CD8-positive, alpha-beta memory T cell (primary cell): ENCODE measurements around the gene LGALS1. TPM values are rescaled to one million over a fixed set of nuclear protein-coding genes. Genes with fewer than 3 reads are reported as not detected.
A peak's percentile ranks its signal among the peaks of the same experiment; 100 is the strongest.

ENCODE experiments used
- CTCF ChIA-PET: fragments of 350-600 bp; sonication (Branson Sonifier 250); formaldehyde crosslinking; loops from one replicate; lab custom pipeline; 2021; ENCODE audit warnings: antibody characterized with exemption; lab: Charles Lee
- POLR2A ChIA-PET: fragments of 350-600 bp; sonication (Branson Sonifier 250); formaldehyde crosslinking; loops from one replicate; lab custom pipeline; 2021; ENCODE audit warnings: antibody characterized with exemption; lab: Charles Lee
- DNase-seq, 5 donors: peaks; one replicate each; pipeline versions ENCODE4 v3.0.0 to v3.0.0-alpha.2; 2020 to 2022; ENCODE audit warnings: mixed read lengths in 1 of 5
- H3K27ac ChIP-seq: one replicate; pipeline ENCODE4 v1.7.0; 2013; ENCODE audit warnings: low read depth, mild to moderate bottlenecking, low read length, moderate library complexity
- H3K27me3 ChIP-seq: 2 replicates; pipeline ENCODE4 v1.7.0; 2013; ENCODE audit warnings: low read length, mild to moderate bottlenecking; ENCODE audit not compliant: insufficient read depth, poor library complexity, severe bottlenecking
- H3K36me3 ChIP-seq: 2 replicates; pipeline ENCODE4 v1.7.0; 2013; ENCODE audit warnings: mild to moderate bottlenecking, low read length, moderate library complexity; ENCODE audit not compliant: insufficient read depth
- H3K4me1 ChIP-seq: 2 replicates; pipeline ENCODE4 v1.7.0; 2013; ENCODE audit warnings: mild to moderate bottlenecking, low read length, moderate library complexity; ENCODE audit not compliant: insufficient read depth
- H3K4me3 ChIP-seq: 2 replicates; pipeline ENCODE4 v1.7.0; 2013; ENCODE audit warnings: mild to moderate bottlenecking, low read length
- H3K9me3 ChIP-seq: 2 replicates; pipeline ENCODE4 v1.7.0; 2013; ENCODE audit warnings: mild to moderate bottlenecking, low read length
- H3K27ac Mint-ChIP-seq, 8 donors: one replicate each; pipeline ENCODE4 v1.8.0; 2020 to 2021; ENCODE audit warnings: mixed read lengths in 8 of 8, mild to moderate bottlenecking in 6 of 8, inconsistent platforms in 3 of 8, moderate library complexity in 3 of 8
- H3K27me3 Mint-ChIP-seq, 2 donors: one replicate each; pipeline ENCODE4 v1.8.0; 2020 to 2021; ENCODE audit warnings: mixed read lengths in 2 of 2, mild to moderate bottlenecking in 1 of 2, moderate library complexity in 1 of 2
- H3K36me3 Mint-ChIP-seq, 3 donors: one replicate each; pipeline ENCODE4 v1.8.0; 2020 to 2021; ENCODE audit warnings: mixed read lengths in 3 of 3, inconsistent platforms in 1 of 3, mild to moderate bottlenecking in 1 of 3
- H3K4me1 Mint-ChIP-seq, 3 donors: one replicate each; pipeline ENCODE4 v1.8.0; 2020 to 2021; ENCODE audit warnings: mixed read lengths in 3 of 3, inconsistent platforms in 1 of 3, mild to moderate bottlenecking in 1 of 3
- H3K4me3 Mint-ChIP-seq, 7 donors: one replicate each; pipeline ENCODE4 v1.8.0; 2020 to 2021; ENCODE audit warnings: mixed read lengths in 7 of 7, mild to moderate bottlenecking in 6 of 7, moderate library complexity in 4 of 7, inconsistent platforms in 2 of 7
- H3K9me3 Mint-ChIP-seq, 5 donors: one replicate each; pipeline ENCODE4 v1.8.0; 2020 to 2022; ENCODE audit warnings: mixed read lengths in 5 of 5, mild to moderate bottlenecking in 3 of 5, moderate library complexity in 2 of 5, inconsistent platforms in 1 of 5
- polyA plus RNA-seq: library from polyadenylated mRNA; unstranded; fragments of 300-500 nt; fragmentation: Illumina TruSeq; gene quantifications from one replicate; pipeline ENCODE4 v1.2.3, GENCODE V29; 2021
- total RNA-seq, 2 experiments: library from RNA; stranded (reverse); gene quantifications; one replicate each; pipeline ENCODE4 v1.2.3, GENCODE V29; 2021

The LGALS1 gene
- total and polyA plus RNA-seq, 3 experiments from 2014 or later = 182 to 223 (median 204) TPM

- Mint-ChIP-seq H3K27ac (peak overlapping the region in 1 of 8 donors; percentile 58), H3K4me1 (peaks cover 24 to 36% (median 26%) of the 10 kb centered on the region in 3 donors), H3K36me3 (peaks cover 0 to 7% (median 0%) of the 10 kb centered on the region in 3 donors), H3K4me3 (no peak overlapping the region), H3K9me3 (no peaks in the 10 kb centered on the region), H3K27me3 (no peaks in the 10 kb centered on the region)
- CTCF ChIA-PET = interaction anchor here (1.0 to 20.3 kb wide), 6 partner anchors 8 to 57 kb away, joined by 4 to 285 read pairs (median 6); partner anchors contain the start of genes LGALS1, NOL12 and SH3BP1
- Histone ChIP-seq H3K9me3 (no peaks in the 10 kb centered on the region), H3K27ac (no peak overlapping the region), H3K4me1 (peaks cover 23% of the 10 kb centered on the region), H3K27me3 (no peaks in the 10 kb centered on the region), H3K4me3 (no peak overlapping the region), H3K36me3 (no peaks in the 10 kb centered on the region)
- no peak for DNase-seq
- POLR2A ChIA-PET = interaction anchor here (0.6 to 1.4 kb wide), 2 partner anchors 34 to 36 kb away, joined by 4 read pairs; no protein-coding TSS in a partner anchor
Measured at GRCh38 chr22:37663521-37664140, 11.8 kb upstream of the LGALS1 start.

GRCh38 chr22:37664249-37665101, 11.0 kb upstream of the LGALS1 start:
- CTCF ChIA-PET = interaction anchor here (1.0 to 20.3 kb wide), 5 partner anchors 9 to 58 kb away, joined by 4 to 285 read pairs (median 5); partner anchors contain the start of genes LGALS1, NOL12 and SH3BP1
- peaks cover 0 to 7% (median 0%) of the 10 kb centered on the region in 3 donors for H3K36me3 Mint-ChIP-seq
- no peaks in the 10 kb centered on the region for H3K27me3 Mint-ChIP-seq
- Histone ChIP-seq H3K4me3 (no peak overlapping the region), H3K36me3 (no peaks in the 10 kb centered on the region), H3K27ac (no peak overlapping the region), H3K27me3 (no peaks in the 10 kb centered on the region), H3K4me1 (peaks cover 19% of the 10 kb centered on the region), H3K9me3 (no peaks in the 10 kb centered on the region)
- no peak overlapping the region for H3K4me3 Mint-ChIP-seq
- H3K27ac Mint-ChIP-seq = no peak overlapping the region
- peaks cover 21 to 34% (median 22%) of the 10 kb centered on the region in 3 donors for H3K4me1 Mint-ChIP-seq
- no peaks in the 10 kb centered on the region for H3K9me3 Mint-ChIP-seq
- no peak for DNase-seq
- POLR2A ChIA-PET = interaction anchor here (0.6 to 1.4 kb wide), 2 partner anchors 33 to 37 kb away, joined by 4 read pairs; no protein-coding TSS in a partner anchor

GRCh38 chr22:37665487-37665886, 9.9 kb upstream of the LGALS1 start:
- Histone ChIP-seq H3K27me3 (no peaks in the 10 kb centered on the region), H3K36me3 (no peaks in the 10 kb centered on the region), H3K4me1 (peaks cover 9% of the 10 kb centered on the region), H3K4me3 (no peak overlapping the region), H3K9me3 (no peaks in the 10 kb centered on the region), H3K27ac (no peak overlapping the region)
- no peak for DNase-seq
- Mint-ChIP-seq H3K9me3 (no peaks in the 10 kb centered on the region), H3K4me3 (no peak overlapping the region), H3K4me1 (peaks cover 11 to 26% (median 12%) of the 10 kb centered on the region in 3 donors), H3K27ac (no peak overlapping the region), H3K27me3 (no peaks in the 10 kb centered on the region), H3K36me3 (peaks cover 0 to 7% (median 0%) of the 10 kb centered on the region in 3 donors)
- CTCF ChIA-PET = interaction anchor here (20.3 kb wide), 1 partner anchor 27 kb away, joined by 285 read pairs; the partner anchor contains the start of gene SH3BP1
- POLR2A ChIA-PET = no interaction called here

- H3K4me1 Mint-ChIP-seq = peaks cover 16 to 40% (median 17%) of the 10 kb centered on the region in 3 donors
- POLR2A ChIA-PET = no interaction called here
- H3K27ac Mint-ChIP-seq = peak overlapping the region in 3 of 8 donors; percentile 54 to 89 (median 74)
Measured at GRCh38 chr22:37669586-37669985, 5.8 kb upstream of the LGALS1 start.

GRCh38 chr22:37672206-37672919, 3.1 kb upstream of the LGALS1 start:
- CTCF ChIA-PET = interaction anchor here (1.0 to 1.8 kb wide), 4 partner anchors 9 to 66 kb away, joined by 3 to 7 read pairs (median 6); no protein-coding TSS in a partner anchor
- Mint-ChIP-seq H3K27me3 (no peaks in the 10 kb centered on the region), H3K9me3 (no peaks in the 10 kb centered on the region), H3K27ac (peak overlapping the region in 7 of 8 donors; percentile 29 to 84 (median 74)), H3K4me3 (peak overlapping the region in 2 of 7 donors; percentile 13 to 69), H3K4me1 (peaks cover 24 to 59% (median 32%) of the 10 kb centered on the region in 3 donors), H3K36me3 (peaks cover 0 to 6% (median 0%) of the 10 kb centered on the region in 3 donors)
- peaks cover 37% of the 10 kb centered on the region for H3K4me1 ChIP-seq
- POLR2A ChIA-PET = interaction anchor here (0.7 to 2.5 kb wide), 3 partner anchors 14 to 58 kb away, joined by 4 to 16 read pairs (median 7); partner anchors contain the start of gene PDXP
- no peak overlapping the region for H3K4me3 ChIP-seq
- no peaks in the 10 kb centered on the region for H3K36me3 ChIP-seq
- H3K27ac ChIP-seq = no peak overlapping the region
- no peaks in the 10 kb centered on the region for H3K9me3 ChIP-seq
- no peaks in the 10 kb centered on the region for H3K27me3 ChIP-seq
- DNase-seq = peak in 1 of 5 donors; percentile 49

More at GRCh38 chr22:37669586-37669985, 5.8 kb upstream of the LGALS1 start:
- Mint-ChIP-seq H3K36me3 (peaks cover 0 to 7% (median 0%) of the 10 kb centered on the region in 3 donors), H3K9me3 (no peaks in the 10 kb centered on the region), H3K4me3 (peak overlapping the region in 1 of 7 donors; percentile 40), H3K27me3 (no peaks in the 10 kb centered on the region)
- H3K4me1 ChIP-seq = peaks cover 25% of the 10 kb centered on the region
- no peak overlapping the region for H3K4me3 ChIP-seq
- H3K9me3 ChIP-seq = no peaks in the 10 kb centered on the region
- H3K27me3 ChIP-seq = no peaks in the 10 kb centered on the region
- H3K36me3 ChIP-seq = no peaks in the 10 kb centered on the region
- CTCF ChIA-PET = interaction anchor here (1.4 to 2.8 kb wide), 3 partner anchors 9 to 27 kb away, joined by 6 to 15 read pairs (median 7); no protein-coding TSS in a partner anchor
- no peak overlapping the region for H3K27ac ChIP-seq
- no peak for DNase-seq

- Histone ChIP-seq H3K27me3 (no peaks in the 10 kb centered on the region), H3K36me3 (no peaks in the 10 kb centered on the region), H3K27ac (no peak overlapping the region), H3K9me3 (no peaks in the 10 kb centered on the region), H3K4me3 (no peak overlapping the region), H3K4me1 (peaks cover 40% of the 10 kb centered on the region)
- Mint-ChIP-seq H3K4me3 (no peak overlapping the region), H3K27ac (peak overlapping the region in 6 of 8 donors; percentile 23 to 84 (median 50)), H3K4me1 (peaks cover 30 to 64% (median 35%) of the 10 kb centered on the region in 3 donors), H3K9me3 (no peaks in the 10 kb centered on the region), H3K36me3 (peaks cover 0 to 8% (median 0%) of the 10 kb centered on the region in 3 donors), H3K27me3 (no peaks in the 10 kb centered on the region)
- POLR2A ChIA-PET = interaction anchor here (2.5 kb wide), 1 partner anchor 14 kb away, joined by 16 read pairs; the partner anchor contains the start of gene PDXP
- no peak for DNase-seq
- CTCF ChIA-PET = interaction anchor here (1.1 to 1.8 kb wide), 3 partner anchors 9 to 30 kb away, joined by 4 to 7 read pairs (median 6); no protein-coding TSS in a partner anchor
Measured at GRCh38 chr22:37672920-37673455, 2.4 kb upstream of the LGALS1 start.
